HepG2 (cell line): ENCODE measurements around the gene ZMYND8. TPM values are rescaled to one million over a fixed set of nuclear protein-coding genes. Genes with fewer than 3 reads are reported as not detected.
A peak's percentile ranks its signal among the peaks of the same experiment; 100 is the strongest.

Experiments
- DPF2 ChIP-seq: sonication (generic); formaldehyde crosslinking; IDR thresholded peaks from 2 replicates; pipeline ENCODE4 v1.4.0; 2020; ENCODE audit warnings: mild to moderate bottlenecking, low read depth, missing genetic modification reagents, borderline replicate concordance
- FOXK2 ChIP-seq: fragments of 450-650 bp; IDR thresholded peaks from 2 replicates; pipeline ENCODE4 v1.6.1; 2016
- HES4 ChIP-seq: sonication (generic); formaldehyde crosslinking; IDR thresholded peaks from 2 replicates; pipeline ENCODE4 v1.9.0; 2021; ENCODE audit warnings: mild to moderate bottlenecking, missing genetic modification reagents, borderline replicate concordance
- JARID2 ChIP-seq: sonication (generic); formaldehyde crosslinking; IDR thresholded peaks from 2 replicates; pipeline ENCODE4 v1.8.1; 2023; ENCODE audit warnings: missing genetic modification reagents, inconsistent platforms; ENCODE audit not compliant: insufficient replicate concordance
- MED1 ChIP-seq: sonication (generic); formaldehyde crosslinking; IDR thresholded peaks from 2 replicates; pipeline ENCODE4 v1.4.0; 2020; ENCODE audit warnings: missing genetic modification reagents
- NFATC3 ChIP-seq: sonication (generic); formaldehyde crosslinking; IDR thresholded peaks from 2 replicates; pipeline ENCODE4 v1.5.1; 2020; ENCODE audit warnings: mild to moderate bottlenecking, missing genetic modification reagents
- PRPF4 ChIP-seq: fragments of 200-400 bp; formaldehyde crosslinking; IDR thresholded peaks from 2 replicates; pipeline ENCODE4 v1.6.1; 2016; ENCODE audit warnings: low read length, low read depth; ENCODE audit not compliant: poor library complexity, severe bottlenecking
- RBM39 ChIP-seq: fragments of 200-400 bp; formaldehyde crosslinking; IDR thresholded peaks from one replicate; pipeline ENCODE4 v1.6.1; 2018; ENCODE audit warnings: antibody characterized with exemption, mild to moderate bottlenecking, low read depth, low read length; ENCODE audit not compliant: poor library complexity, severe bottlenecking
- THAP8 ChIP-seq: sonication (generic); formaldehyde crosslinking; IDR thresholded peaks from 2 replicates; pipeline ENCODE4 v1.5.1; 2020; ENCODE audit warnings: missing genetic modification reagents, mild to moderate bottlenecking, borderline replicate concordance
- TP53 ChIP-seq: sonication (generic); formaldehyde crosslinking; conservative IDR thresholded peaks from 2 replicates; pipeline ENCODE4 v1.4.0; 2020; ENCODE audit warnings: missing genetic modification reagents
- ZBTB20 ChIP-seq: sonication (generic); formaldehyde crosslinking; IDR thresholded peaks from 2 replicates; pipeline ENCODE4 v1.8.1; 2023; ENCODE audit warnings: missing genetic modification reagents, low read depth, mild to moderate bottlenecking, borderline replicate concordance
- ZBTB40 ChIP-seq, 2 experiments: fragments of 450-650 bp in 1 of 2; sonication (generic) in 1 of 2; formaldehyde crosslinking in 1 of 2; IDR thresholded peaks; 2 replicates each; pipeline versions ENCODE4 v1.6.1 to v1.8.0; 2016 to 2022; ENCODE audit warnings: antibody characterized with exemption in 1 of 2, mild to moderate bottlenecking in 1 of 2, missing genetic modification reagents in 1 of 2
- ZFP37 ChIP-seq: sonication (generic); formaldehyde crosslinking; IDR thresholded peaks from 2 replicates; pipeline ENCODE4 v1.4.0; 2020; ENCODE audit warnings: missing genetic modification reagents, borderline replicate concordance
- ZNF224 ChIP-seq: sonication (generic); formaldehyde crosslinking; IDR thresholded peaks from 2 replicates; pipeline ENCODE4 v1.5.0; 2020; ENCODE audit warnings: mild to moderate bottlenecking, missing genetic modification reagents
- ZNF567 ChIP-seq: sonication (generic); formaldehyde crosslinking; IDR thresholded peaks from 2 replicates; pipeline ENCODE4 v1.8.1; 2023; ENCODE audit warnings: mild to moderate bottlenecking, missing genetic modification reagents, borderline replicate concordance
- ZNF674 ChIP-seq: sonication (generic); formaldehyde crosslinking; IDR thresholded peaks from 2 replicates; pipeline ENCODE4 v1.5.0; 2020; ENCODE audit warnings: low read depth, mild to moderate bottlenecking, missing genetic modification reagents
- polyA plus RNA-seq, 8 experiments: library from polyadenylated mRNA; depleted of rRNA in 3 of 8; stranded (reverse) in 7 of 8; unstranded in 1 of 8; fragments of >200 nt; fragmentation: Illumina TruSeq in 4 of 8; extraction: Trizol in 4 of 8; gene quantifications; 2 replicates each; pipeline versions ENCODE4 v1.2.1 to v1.2.3, GENCODE V29; 2011 to 2016; ENCODE audit warnings: low read depth in 4 of 8, missing spikeins in 1 of 8, mixed read lengths in 1 of 8; ENCODE audit not compliant: insufficient read depth in 1 of 8
- total RNA-seq, 5 experiments: library from RNA; depleted of rRNA; stranded (reverse); fragments of >200 nt; fragmentation: Illumina TruSeq; extraction: Trizol; gene quantifications; 2 replicates each; pipeline ENCODE4 v1.2.3, GENCODE V29; 2016; ENCODE audit warnings: low read depth in 1 of 5

The ZMYND8 gene
- total and polyA plus RNA-seq, 2 of the 13 experiments (the other 11 are each of a cell fraction or from before 2014, with no cell fraction given), result 53.9 to 84.7 TPM

GRCh38 chr20:47352332-47353238 is 3.9 kb downstream of the ZMYND8 start (continued):
- TF ChIP-seq ZBTB40 (IDR thresholded peaks at IDR 0.05) (no peak), ZBTB40 (CRISPR knock-in tag; IDR thresholded peaks at IDR 0.05) (no peak), NFATC3 (CRISPR knock-in tag) (no peak; the same call in 1 of the 2 replicates), ZBTB20 (CRISPR knock-in tag) (0 out of 2 replicates have a peak, but pooled peaks have one; percentile 13), TP53 (CRISPR knock-in tag) (0 out of 2 replicates have a peak, but pooled peaks have one; percentile 39), HES4 (CRISPR knock-in tag) (no peak), PRPF4 (no peak), THAP8 (CRISPR knock-in tag) (no peak), FOXK2 (no peak), MED1 (CRISPR knock-in tag) (peak; percentile 15), ZNF224 (CRISPR knock-in tag) (no peak), RBM39 (no peak), ZFP37 (CRISPR knock-in tag) (0 out of 2 replicates have a peak, but pooled peaks have one; percentile 31), ZNF567 (CRISPR knock-in tag) (0 out of 2 replicates have a peak, but pooled peaks have one; percentile 8), JARID2 (CRISPR knock-in tag) (no peak), DPF2 (CRISPR knock-in tag) (no peak), ZNF674 (CRISPR knock-in tag) (no peak)
